Neural cell (in vitro differentiated cells): ENCODE measurements around the gene CES2.

Source experiments
- EP300 ChIP-seq: fragments of 450-650 bp; conservative IDR thresholded peaks from 2 replicates; pipeline ENCODE4 v1.6.1; 2014; ENCODE audit warnings: antibody characterized with exemption, mild to moderate bottlenecking, moderate library complexity; ENCODE audit not compliant: poor library complexity, severe bottlenecking
- POLR2AphosphoS5 ChIP-seq: IDR thresholded peaks from 2 replicates; pipeline ENCODE4 v1.6.1; 2012
- RAD21 ChIP-seq: fragments of 450-650 bp; conservative IDR thresholded peaks from 2 replicates; pipeline ENCODE4 v1.6.1; 2014; ENCODE audit warnings: antibody characterized with exemption, mild to moderate bottlenecking, moderate library complexity
- REST ChIP-seq: IDR thresholded peaks from 2 replicates; pipeline ENCODE4 v1.6.1; 2012; ENCODE audit warnings: borderline replicate concordance
- SMC3 ChIP-seq: fragments of 450-650 bp; conservative IDR thresholded peaks from 2 replicates; pipeline ENCODE4 v1.6.1; 2014; ENCODE audit warnings: antibody characterized with exemption, mild to moderate bottlenecking, moderate library complexity; ENCODE audit not compliant: poor library complexity
- TAF1 ChIP-seq: IDR thresholded peaks from 2 replicates; pipeline ENCODE4 v1.6.1; 2012; ENCODE audit warnings: low read depth
- TF ChIP-seq, protein P1 (sequence below): fragments of 450-650 bp; IDR thresholded peaks from 2 replicates; pipeline ENCODE4 v1.5.1; 2014; ENCODE audit warnings: antibody characterized with exemption, mild to moderate bottlenecking, moderate library complexity; ENCODE audit not compliant: poor library complexity, severe bottlenecking

- TF ChIP-seq POLR2AphosphoS5 = no peak
- TF ChIP-seq REST = no peak
- TF ChIP-seq, protein P1, sequence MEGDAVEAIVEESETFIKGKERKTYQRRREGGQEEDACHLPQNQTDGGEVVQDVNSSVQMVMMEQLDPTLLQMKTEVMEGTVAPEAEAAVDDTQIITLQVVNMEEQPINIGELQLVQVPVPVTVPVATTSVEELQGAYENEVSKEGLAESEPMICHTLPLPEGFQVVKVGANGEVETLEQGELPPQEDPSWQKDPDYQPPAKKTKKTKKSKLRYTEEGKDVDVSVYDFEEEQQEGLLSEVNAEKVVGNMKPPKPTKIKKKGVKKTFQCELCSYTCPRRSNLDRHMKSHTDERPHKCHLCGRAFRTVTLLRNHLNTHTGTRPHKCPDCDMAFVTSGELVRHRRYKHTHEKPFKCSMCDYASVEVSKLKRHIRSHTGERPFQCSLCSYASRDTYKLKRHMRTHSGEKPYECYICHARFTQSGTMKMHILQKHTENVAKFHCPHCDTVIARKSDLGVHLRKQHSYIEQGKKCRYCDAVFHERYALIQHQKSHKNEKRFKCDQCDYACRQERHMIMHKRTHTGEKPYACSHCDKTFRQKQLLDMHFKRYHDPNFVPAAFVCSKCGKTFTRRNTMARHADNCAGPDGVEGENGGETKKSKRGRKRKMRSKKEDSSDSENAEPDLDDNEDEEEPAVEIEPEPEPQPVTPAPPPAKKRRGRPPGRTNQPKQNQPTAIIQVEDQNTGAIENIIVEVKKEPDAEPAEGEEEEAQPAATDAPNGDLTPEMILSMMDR = no peak
- no peak for TF ChIP-seq RAD21
- no peak for TF ChIP-seq EP300
- TF ChIP-seq SMC3 = no peak
- TF ChIP-seq TAF1 = no peak
These were observed 14.2 kb upstream of the CES2 start for GRCh38 chr16:66920924-66921680.
